Adrenal gland (tissue), 12 donors: ENCODE results near the gene SDHAF1. TPM values are rescaled to one million over a fixed set of nuclear protein-coding genes. Genes with fewer than 3 reads are reported as not detected.
"Not testable (repeated sequence)": the region's sequence is repeated elsewhere in the genome, so short reads cannot be mapped to it uniquely, and the experiment has no call there.

Experiments used
- DNase-seq, 7 donors: peaks; one replicate each; pipeline ENCODE4 v3.0.0-alpha.2; 2019 to 2020
- H3K27ac ChIP-seq, 5 donors: fragments of 200-600 bp; sonication (generic) in 4 of 5; 1 replicate in 3 of 5; 2 replicates in 2 of 5; pipeline versions ENCODE4 v1.5.1 to v1.8.0; 2016 to 2020; ENCODE audit warnings: mild to moderate bottlenecking in 1 of 5
- H3K27me3 ChIP-seq: fragments of 200-600 bp; 2 replicates; pipeline ENCODE4 v1.8.0; 2021
- H3K36me3 ChIP-seq, 2 donors: fragments of 200-600 bp; replicated peaks in 1 of 2; 1 replicate in 1 of 2; 2 replicates in 1 of 2; pipeline versions ENCODE4 v1.5.1 to v1.8.0; 2018 to 2022
- H3K4me1 ChIP-seq, 2 donors: fragments of 200-600 bp; replicated peaks in 1 of 2; 1 replicate in 1 of 2; 2 replicates in 1 of 2; pipeline versions ENCODE4 v1.5.1 to v1.8.0; 2018 to 2021
- H3K4me3 ChIP-seq, 4 donors: fragments of 200-600 bp; sonication (generic) in 3 of 4; one replicate each; pipeline ENCODE4 v1.5.1; 2016 to 2018
- H3K9me3 ChIP-seq, 3 donors: fragments of 200-600 bp; sonication (generic) in 1 of 3; replicated peaks in 1 of 3; 1 replicate in 2 of 3; 2 replicates in 1 of 3; pipeline versions ENCODE4 v1.5.1 to v1.8.0; 2016 to 2021
- POLR2A ChIP-seq, 2 donors: fragments of 450-650 bp; IDR thresholded peaks; one replicate each; pipeline ENCODE4 v1.6.1; 2017; ENCODE audit warnings: antibody characterized with exemption in 2 of 2, mild to moderate bottlenecking in 2 of 2, moderate library complexity in 1 of 2
- WGBS, 4 donors: extraction: QIAGEN DNeasy Blood & Tissue Kit in 2 of 4; methylation state at CpG; one replicate each; pipeline versions ENCODE4 v1.1.5 to v1.1.7; 2013 to 2017; 5-methylcytosine and 5-hydroxymethylcytosine counted together
- intact Hi-C, 2 donors: fragments of 100-400 bp; cut with DNase I; formaldehyde crosslinking; loops; one replicate each; pipeline versions ENCODE4 v1.14.1 to v1.15.0; 2022 to 2023
- polyA plus RNA-seq, 3 donors: library from polyadenylated mRNA; stranded (reverse); fragments of 200-250 nt in 2 of 3; fragments of 350-450 nt in 1 of 3; fragmentation: Illumina TruSeq in 1 of 3; extraction: RNeasy Lipid Tissue Mini Kit (QIAGEN cat#74804) in 1 of 3; gene quantifications; one replicate each; pipeline ENCODE4 v1.2.3, GENCODE V29; 2013 to 2014
- total RNA-seq, 9 donors: library from RNA; depleted of rRNA in 4 of 9; stranded (reverse); fragments of >200 nt in 4 of 9; fragments of 120-200 nt in 1 of 9; fragmentation: NEBNext Ultra II Directional in 1 of 9; extraction: Animal tissue kit (Norgen Biotek cat#: 25700) in 1 of 9; gene quantifications; one replicate each; pipeline versions ENCODE4 v1.1.0 to v1.2.4, GENCODE V29; 2013 to 2023
- TF ChIP-seq, protein P1 (sequence below), 6 experiments: fragments of 450-650 bp in 4 of 6; fragments of 200-600 bp in 2 of 6; sonication (generic) in 1 of 6; IDR thresholded peaks; 1 replicate in 5 of 6; 2 replicates in 1 of 6; pipeline versions ENCODE4 v1.5.1 to v1.8.0; 2016 to 2021; ENCODE audit warnings: antibody characterized with exemption in 6 of 6, mild to moderate bottlenecking in 2 of 6, moderate library complexity in 1 of 6
- donor health status: healthy with polysubstance abuse.
- donor health status: Bipolar disorder and iron deficiency.
- donor health status: DM: yes; HTN: yes; CAD: no.
- donor health status: DM: no; HTN: no; CAD: no.
- donor health status: DM: no; HTN: no; CAD: no.
- donor health status: DM: yes; HTN: yes; CAD: no.

Gene SDHAF1
- total and polyA plus RNA-seq, 12 donors = 13.7 to 68.9 (median 23.3) TPM

GRCh38 chr19:35978832-35979365, 16.1 kb upstream of the SDHAF1 start:
- no peak overlapping the region for H3K4me3 ChIP-seq
- WGBS, 4 donors = 44 to 62% (median 53%) methylated on average over 18 to 20 of the region's 20 CpGs
- H3K4me1 ChIP-seq = no peaks in the 10 kb centered on the region
- H3K27ac ChIP-seq = no peak overlapping the region
- H3K27me3 ChIP-seq = no peaks in the 10 kb centered on the region
- TF ChIP-seq, protein P1, sequence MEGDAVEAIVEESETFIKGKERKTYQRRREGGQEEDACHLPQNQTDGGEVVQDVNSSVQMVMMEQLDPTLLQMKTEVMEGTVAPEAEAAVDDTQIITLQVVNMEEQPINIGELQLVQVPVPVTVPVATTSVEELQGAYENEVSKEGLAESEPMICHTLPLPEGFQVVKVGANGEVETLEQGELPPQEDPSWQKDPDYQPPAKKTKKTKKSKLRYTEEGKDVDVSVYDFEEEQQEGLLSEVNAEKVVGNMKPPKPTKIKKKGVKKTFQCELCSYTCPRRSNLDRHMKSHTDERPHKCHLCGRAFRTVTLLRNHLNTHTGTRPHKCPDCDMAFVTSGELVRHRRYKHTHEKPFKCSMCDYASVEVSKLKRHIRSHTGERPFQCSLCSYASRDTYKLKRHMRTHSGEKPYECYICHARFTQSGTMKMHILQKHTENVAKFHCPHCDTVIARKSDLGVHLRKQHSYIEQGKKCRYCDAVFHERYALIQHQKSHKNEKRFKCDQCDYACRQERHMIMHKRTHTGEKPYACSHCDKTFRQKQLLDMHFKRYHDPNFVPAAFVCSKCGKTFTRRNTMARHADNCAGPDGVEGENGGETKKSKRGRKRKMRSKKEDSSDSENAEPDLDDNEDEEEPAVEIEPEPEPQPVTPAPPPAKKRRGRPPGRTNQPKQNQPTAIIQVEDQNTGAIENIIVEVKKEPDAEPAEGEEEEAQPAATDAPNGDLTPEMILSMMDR (IDR thresholded peaks at IDR 0.05) = no peak
- TF ChIP-seq POLR2A (IDR thresholded peaks at IDR 0.05) = no peak
- H3K9me3 ChIP-seq = no peaks in the 10 kb centered on the region
- intact Hi-C loops = no loop called here
- no peaks in the 10 kb centered on the region for H3K36me3 ChIP-seq
- no peak for DNase-seq

- H3K27ac ChIP-seq, H3K4me3 ChIP-seq, H3K9me3 ChIP-seq, H3K36me3 ChIP-seq, intact Hi-C loops, DNase-seq, H3K27me3 ChIP-seq, H3K4me1 ChIP-seq: not testable (repeated sequence)
- WGBS, 4 donors = 70 to 84% (median 76%) methylated on average over 4 of the region's 4 CpGs
Measured at GRCh38 chr19:35980997-35981396, 14.0 kb upstream of the SDHAF1 start.

GRCh38 chr19:35983177-35983576, 11.8 kb upstream of the SDHAF1 start:
- H3K4me1 ChIP-seq = peaks cover 0 to 4% of the 10 kb centered on the region in 2 donors
- intact Hi-C loops = no loop called here
- H3K27ac ChIP-seq = no peak overlapping the region
- DNase-seq = no peak
- H3K4me3 ChIP-seq = no peak overlapping the region
- H3K9me3 ChIP-seq = no peaks in the 10 kb centered on the region
- H3K27me3 ChIP-seq = peaks cover 16% of the 10 kb centered on the region
- no peak for TF ChIP-seq POLR2A (IDR thresholded peaks at IDR 0.05)
- TF ChIP-seq, protein P1 (IDR thresholded peaks at IDR 0.05) = no peak
- no peaks in the 10 kb centered on the region for H3K36me3 ChIP-seq
- WGBS, 4 donors = 69 to 84% (median 72%) methylated on average over 8 of the region's 8 CpGs

GRCh38 chr19:35986111-35986510, 8.9 kb upstream of the SDHAF1 start:
- H3K36me3 ChIP-seq = no peaks in the 10 kb centered on the region
- H3K9me3 ChIP-seq = no peaks in the 10 kb centered on the region
- intact Hi-C loops = no loop called here
- TF ChIP-seq, protein P1 (IDR thresholded peaks at IDR 0.05) = no peak
- TF ChIP-seq POLR2A (IDR thresholded peaks at IDR 0.05) = no peak
- no peak for DNase-seq
- H3K4me3 ChIP-seq = no peak overlapping the region
- H3K27me3 ChIP-seq = peaks cover 16% of the 10 kb centered on the region
- H3K4me1 ChIP-seq = peaks cover 0 to 4% of the 10 kb centered on the region in 2 donors
- no peak overlapping the region for H3K27ac ChIP-seq
- 83 to 92% (median 87%) methylated on average over 2 to 5 of the region's 5 CpGs for WGBS, 4 donors
